Progenitor cell of endocrine pancreas (in vitro differentiated cells): ENCODE data around the gene RNASET2. TPM values are rescaled to one million over a fixed set of nuclear protein-coding genes. Genes with fewer than 3 reads are reported as not detected.

Source experiments
- DNase-seq: peaks from one replicate; pipeline ENCODE4 v3.0.0; 2021; ENCODE audit warnings: low spot score; ENCODE audit not compliant: unreplicated experiment
- H3K27ac Mint-ChIP-seq: 2 replicates; pipeline ENCODE4 v1.8.0; 2021; ENCODE audit warnings: mild to moderate bottlenecking, moderate library complexity, mixed read lengths
- H3K27me3 Mint-ChIP-seq: 2 replicates; pipeline ENCODE4 v1.8.0; 2021; ENCODE audit warnings: mixed read lengths
- H3K36me3 Mint-ChIP-seq: 2 replicates; pipeline ENCODE4 v1.8.0; 2022; ENCODE audit warnings: mixed read lengths; ENCODE audit not compliant: insufficient read depth
- H3K4me1 Mint-ChIP-seq: 2 replicates; pipeline ENCODE4 v1.8.0; 2021; ENCODE audit warnings: low read depth, mixed read lengths
- H3K4me3 Mint-ChIP-seq: 2 replicates; pipeline ENCODE4 v1.8.0; 2021; ENCODE audit warnings: low read depth, mild to moderate bottlenecking, moderate library complexity, mixed read lengths
- H3K9me3 Mint-ChIP-seq: 2 replicates; pipeline ENCODE4 v1.8.0; 2021; ENCODE audit warnings: low read depth, mixed read lengths
- CTCF ChIP-seq: fragments of 200-600 bp; sonication (generic); IDR thresholded peaks from one replicate; pipeline ENCODE4 v1.5.0; 2021; ENCODE audit warnings: antibody characterized with exemption, mild to moderate bottlenecking; ENCODE audit not compliant: unreplicated experiment
- total RNA-seq: library from RNA; stranded (reverse); gene quantifications from 2 replicates; pipeline ENCODE4 v1.2.1, GENCODE V29; 2021

RNASET2 gene
- total RNA-seq, 1 donor from 2014 or later: 27.9 TPM

- no peak for DNase-seq
- Mint-ChIP-seq H3K9me3 (peaks cover 22% of the 10 kb centered on the region), H3K4me3 (no peak overlapping the region), H3K27ac (no peak overlapping the region), H3K4me1 (no peaks in the 10 kb centered on the region), H3K36me3 (peaks cover 14% of the 10 kb centered on the region), H3K27me3 (no peaks in the 10 kb centered on the region)
- TF ChIP-seq CTCF: no peak
Measured at GRCh38 chr6:166970091-166970490, 13.7 kb upstream of the RNASET2 start.

GRCh38 chr6:166969390-166970002, 13.1 kb upstream of the RNASET2 start:
- H3K9me3 Mint-ChIP-seq: peaks cover 22% of the 10 kb centered on the region
- no peak for DNase-seq
- no peak overlapping the region for H3K27ac Mint-ChIP-seq
- H3K4me3 Mint-ChIP-seq: no peak overlapping the region
- peaks cover 14% of the 10 kb centered on the region for H3K36me3 Mint-ChIP-seq
- no peak for TF ChIP-seq CTCF
- H3K4me1 Mint-ChIP-seq: no peaks in the 10 kb centered on the region
- no peaks in the 10 kb centered on the region for H3K27me3 Mint-ChIP-seq

GRCh38 chr6:166966268-166966667, 9.9 kb upstream of the RNASET2 start:
- no peaks in the 10 kb centered on the region for H3K27me3 Mint-ChIP-seq
- no peaks in the 10 kb centered on the region for H3K4me1 Mint-ChIP-seq
- no peak for TF ChIP-seq CTCF
- DNase-seq: no peak
- no peak overlapping the region for H3K27ac Mint-ChIP-seq
- H3K4me3 Mint-ChIP-seq: no peak overlapping the region
- peaks cover 31% of the 10 kb centered on the region for H3K9me3 Mint-ChIP-seq
- H3K36me3 Mint-ChIP-seq: peaks cover 11% of the 10 kb centered on the region

- Mint-ChIP-seq H3K4me1 (peaks cover 2% of the 10 kb centered on the region), H3K4me3 (no peak overlapping the region), H3K36me3 (no peaks in the 10 kb centered on the region), H3K27me3 (peaks cover 25% of the 10 kb centered on the region), H3K27ac (no peak overlapping the region), H3K9me3 (peaks cover 9% of the 10 kb centered on the region)
- DNase-seq: no peak
- no peak for TF ChIP-seq CTCF
Measured at GRCh38 chr6:166960609-166960978, 4.2 kb upstream of the RNASET2 start.

GRCh38 chr6:166959911-166960608, 3.7 kb upstream of the RNASET2 start:
- Mint-ChIP-seq H3K4me1 (peaks cover 7% of the 10 kb centered on the region), H3K27ac (no peak overlapping the region), H3K9me3 (peaks cover 9% of the 10 kb centered on the region), H3K27me3 (peaks cover 25% of the 10 kb centered on the region), H3K36me3 (no peaks in the 10 kb centered on the region), H3K4me3 (no peak overlapping the region)
- no peak for TF ChIP-seq CTCF
- DNase-seq: no peak
